Duodenal mucosa (tissue), 2 donors: ENCODE results near the gene P4HA3.

Source experiments
- H3K27ac ChIP-seq: one replicate; pipeline ENCODE4 v1.7.0; 2013; ENCODE audit warnings: low read depth, low read length
- H3K27me3 ChIP-seq, 2 donors: one replicate each; pipeline ENCODE4 v1.7.0; 2013; ENCODE audit warnings: low read length in 2 of 2, control low read depth in 1 of 2; ENCODE audit not compliant: insufficient read depth in 2 of 2, control insufficient read depth in 1 of 2
- H3K36me3 ChIP-seq, 2 donors: one replicate each; pipeline ENCODE4 v1.7.0; 2013; ENCODE audit warnings: low read length in 2 of 2, control low read depth in 1 of 2; ENCODE audit not compliant: insufficient read depth in 2 of 2, control insufficient read depth in 1 of 2
- H3K4me1 ChIP-seq, 2 donors: one replicate each; pipeline ENCODE4 v1.7.0; 2013; ENCODE audit warnings: low read length in 2 of 2, control low read depth in 1 of 2; ENCODE audit not compliant: insufficient read depth in 2 of 2, control insufficient read depth in 1 of 2
- H3K4me3 ChIP-seq, 2 donors: one replicate each; pipeline ENCODE4 v1.7.0; 2013; ENCODE audit warnings: low read length in 2 of 2, low read depth in 1 of 2
- H3K9ac ChIP-seq, 2 donors: one replicate each; pipeline ENCODE4 v1.7.0; 2013; ENCODE audit warnings: low read length in 2 of 2, low read depth in 1 of 2
- H3K9me3 ChIP-seq, 2 donors: one replicate each; pipeline ENCODE4 v1.7.0; 2013; ENCODE audit warnings: low read length in 2 of 2, control low read depth in 1 of 2; ENCODE audit not compliant: control insufficient read depth in 1 of 2

The P4HA3 gene

GRCh38 chr11:74272276-74272675, 39.2 kb downstream of the P4HA3 start:
- Histone ChIP-seq H3K4me1 (peaks cover 0 to 3% of the 10 kb centered on the region in 2 donors), H3K9me3 (no peaks in the 10 kb centered on the region), H3K4me3 (no peak overlapping the region), H3K36me3 (no peaks in the 10 kb centered on the region), H3K9ac (no peak overlapping the region), H3K27ac (no peak overlapping the region), H3K27me3 (peaks cover 0 to 6% of the 10 kb centered on the region in 2 donors)

GRCh38 chr11:74269161-74269811, 42.2 kb downstream of the P4HA3 start:
- Histone ChIP-seq H3K27me3 (peaks cover 0 to 6% of the 10 kb centered on the region in 2 donors), H3K9ac (no peak overlapping the region), H3K27ac (no peak overlapping the region), H3K4me1 (peaks cover 0 to 3% of the 10 kb centered on the region in 2 donors), H3K4me3 (no peak overlapping the region), H3K9me3 (no peaks in the 10 kb centered on the region), H3K36me3 (no peaks in the 10 kb centered on the region)

- H3K9ac ChIP-seq = no peak overlapping the region
- no peaks in the 10 kb centered on the region for H3K9me3 ChIP-seq
- peaks cover 0 to 3% of the 10 kb centered on the region in 2 donors for H3K4me1 ChIP-seq
- no peak overlapping the region for H3K4me3 ChIP-seq
- peaks cover 0 to 6% of the 10 kb centered on the region in 2 donors for H3K27me3 ChIP-seq
- H3K36me3 ChIP-seq = no peaks in the 10 kb centered on the region
- no peak overlapping the region for H3K27ac ChIP-seq
Observed at GRCh38 chr11:74268456-74268855, 43.0 kb downstream of the P4HA3 start.

- Histone ChIP-seq H3K4me1 (peaks cover 0 to 3% of the 10 kb centered on the region in 2 donors), H3K9me3 (no peaks in the 10 kb centered on the region), H3K27ac (no peak overlapping the region), H3K27me3 (peaks cover 0 to 6% of the 10 kb centered on the region in 2 donors), H3K36me3 (no peaks in the 10 kb centered on the region), H3K9ac (no peak overlapping the region), H3K4me3 (no peak overlapping the region)
Observed at GRCh38 chr11:74267014-74267413, 44.4 kb downstream of the P4HA3 start.

GRCh38 chr11:74265256-74265655, 46.2 kb downstream of the P4HA3 start:
- Histone ChIP-seq H3K27ac (no peak overlapping the region), H3K27me3 (peaks cover 0 to 6% of the 10 kb centered on the region in 2 donors), H3K9me3 (no peaks in the 10 kb centered on the region), H3K36me3 (no peaks in the 10 kb centered on the region), H3K4me3 (no peak overlapping the region), H3K9ac (no peak overlapping the region), H3K4me1 (peaks cover 0 to 3% of the 10 kb centered on the region in 2 donors)

GRCh38 chr11:74262725-74263124, 48.7 kb downstream of the P4HA3 start:
- H3K9ac ChIP-seq = no peak overlapping the region
- no peaks in the 10 kb centered on the region for H3K4me1 ChIP-seq
- H3K27me3 ChIP-seq = peaks cover 0 to 6% of the 10 kb centered on the region in 2 donors
- no peaks in the 10 kb centered on the region for H3K36me3 ChIP-seq
- H3K27ac ChIP-seq = no peak overlapping the region
- H3K9me3 ChIP-seq = no peaks in the 10 kb centered on the region
- no peak overlapping the region for H3K4me3 ChIP-seq

GRCh38 chr11:74257959-74258553, 53.4 kb downstream of the P4HA3 start:
- Histone ChIP-seq H3K4me3 (no peak overlapping the region), H3K27ac (no peak overlapping the region), H3K4me1 (no peaks in the 10 kb centered on the region), H3K9me3 (no peaks in the 10 kb centered on the region), H3K9ac (no peak overlapping the region), H3K36me3 (peaks cover 8 to 15% of the 10 kb centered on the region in 2 donors), H3K27me3 (peaks cover 0 to 4% of the 10 kb centered on the region in 2 donors)

- Histone ChIP-seq H3K4me3 (no peak overlapping the region), H3K27me3 (no peaks in the 10 kb centered on the region), H3K4me1 (no peaks in the 10 kb centered on the region), H3K9ac (no peak overlapping the region), H3K27ac (no peak overlapping the region), H3K9me3 (no peaks in the 10 kb centered on the region), H3K36me3 (peaks cover 8 to 19% of the 10 kb centered on the region in 2 donors)
Observed at GRCh38 chr11:74256378-74257133, 54.9 kb downstream of the P4HA3 start.

GRCh38 chr11:74255741-74256375, 55.6 kb downstream of the P4HA3 start:
- peaks cover 15 to 26% of the 10 kb centered on the region in 2 donors for H3K36me3 ChIP-seq
- no peaks in the 10 kb centered on the region for H3K27me3 ChIP-seq
- no peak overlapping the region for H3K9ac ChIP-seq
- no peak overlapping the region for H3K27ac ChIP-seq
- no peak overlapping the region for H3K4me3 ChIP-seq
- no peaks in the 10 kb centered on the region for H3K4me1 ChIP-seq
- H3K9me3 ChIP-seq = no peaks in the 10 kb centered on the region

- no peaks in the 10 kb centered on the region for H3K4me1 ChIP-seq
- no peak overlapping the region for H3K9ac ChIP-seq
- H3K36me3 ChIP-seq = peaks cover 18 to 40% of the 10 kb centered on the region in 2 donors
- no peaks in the 10 kb centered on the region for H3K27me3 ChIP-seq
- H3K9me3 ChIP-seq = no peaks in the 10 kb centered on the region
- H3K4me3 ChIP-seq = no peak overlapping the region
- H3K27ac ChIP-seq = no peak overlapping the region
Observed at GRCh38 chr11:74253361-74253760, 58.1 kb downstream of the P4HA3 start.
